Keratinocyte (primary cell): Measurements from ENCODE around the gene RNF34. TPM values are rescaled to one million over a fixed set of nuclear protein-coding genes. Genes with fewer than 3 reads are reported as not detected.

Experiments
- DNase-seq: peaks from one replicate; pipeline ENCODE4 v3.0.0-alpha.2; 2011; ENCODE audit warnings: low read depth, missing footprints, low spot score
- FAIRE-seq: peaks from 2 replicates; lab custom pipeline; 2011; peaks lifted over from hg19 to GRCh38; lab: Jason Lieb, UNC
- H2AFZ ChIP-seq: 2 replicates; pipeline ENCODE4 v1.6.0; 2012; ENCODE audit warnings: low read length, control low read depth, inconsistent platforms; ENCODE audit not compliant: control insufficient read depth
- H3K27ac ChIP-seq: 2 replicates; pipeline ENCODE4 v1.5.1; 2011; ENCODE audit warnings: low read length; ENCODE audit not compliant: control insufficient read depth, insufficient read depth
- H3K27me3 ChIP-seq: 3 replicates; pipeline ENCODE4 v1.6.0; 2011; ENCODE audit warnings: low read length; ENCODE audit not compliant: control insufficient read depth, insufficient read depth; ENCODE audit errors: extremely low read depth
- H3K36me3 ChIP-seq, 2 experiments: 2 replicates in 1 of 2; 3 replicates in 1 of 2; pipeline ENCODE4 v1.5.1; 2011; ENCODE audit warnings: low read length in 2 of 2, mild to moderate bottlenecking in 1 of 2; ENCODE audit not compliant: control insufficient read depth in 2 of 2, insufficient read depth in 2 of 2; ENCODE audit errors: extremely low read depth in 1 of 2
- H3K4me1 ChIP-seq: 3 replicates; pipeline ENCODE4 v1.5.1; 2011; ENCODE audit warnings: low read length; ENCODE audit not compliant: control insufficient read depth, insufficient read depth; ENCODE audit errors: extremely low read depth
- H3K4me2 ChIP-seq: 3 replicates; pipeline ENCODE4 v1.6.0; 2011; ENCODE audit warnings: low read depth, low read length; ENCODE audit not compliant: control insufficient read depth, insufficient read depth; ENCODE audit errors: extremely low read depth
- H3K4me3 ChIP-seq, 3 experiments: fragments of 200-600 bp in 1 of 3; sonication (generic) in 1 of 3; 2 replicates in 2 of 3; 3 replicates in 1 of 3; pipeline ENCODE4 v1.5.1; 2011 to 2016; ENCODE audit warnings: low read length in 3 of 3, mild to moderate bottlenecking in 3 of 3, control low read depth in 2 of 3, inconsistent platforms in 1 of 3, low read depth in 1 of 3, mixed read lengths in 1 of 3, mixed run types in 1 of 3, moderate library complexity in 1 of 3; ENCODE audit not compliant: control insufficient read depth in 2 of 3, insufficient read depth in 2 of 3; ENCODE audit errors: extremely low read depth in 1 of 3
- H3K79me2 ChIP-seq: 2 replicates; pipeline ENCODE4 v1.6.0; 2012; ENCODE audit warnings: low read length; ENCODE audit not compliant: control insufficient read depth, insufficient read depth
- H3K9ac ChIP-seq: 3 replicates; pipeline ENCODE4 v1.6.0; 2011; ENCODE audit warnings: low read length; ENCODE audit not compliant: control insufficient read depth, insufficient read depth; ENCODE audit errors: extremely low read depth
- H3K9me1 ChIP-seq: 3 replicates; pipeline ENCODE4 v1.6.0; 2011; ENCODE audit warnings: low read length; ENCODE audit not compliant: control insufficient read depth, insufficient read depth; ENCODE audit errors: extremely low read depth
- H3K9me3 ChIP-seq: 2 replicates; pipeline ENCODE4 v1.5.1; 2012; ENCODE audit warnings: low read depth, low read length; ENCODE audit not compliant: control insufficient read depth
- H4K20me1 ChIP-seq: 3 replicates; pipeline ENCODE4 v1.6.0; 2011; ENCODE audit warnings: low read length; ENCODE audit not compliant: control insufficient read depth, insufficient read depth; ENCODE audit errors: extremely low read depth
- CTCF ChIP-seq, 3 experiments: IDR thresholded peaks in 1 of 3; conservative IDR thresholded peaks in 1 of 3; optimal IDR thresholded peaks in 1 of 3; 2 replicates in 2 of 3; 3 replicates in 1 of 3; pipeline versions ENCODE3 to v1.5.1; 2011; ENCODE audit warnings: low read length in 3 of 3, mild to moderate bottlenecking in 3 of 3, moderate library complexity in 2 of 3, control low read depth in 1 of 3, inconsistent platforms in 1 of 3; ENCODE audit not compliant: insufficient read depth in 2 of 3; ENCODE audit errors: extremely low read depth in 1 of 3
- EZH2 ChIP-seq: IDR thresholded peaks from one replicate; pipeline ENCODE4 v1.6.1; 2012; ENCODE audit warnings: inconsistent platforms, mild to moderate bottlenecking, low read length, moderate library complexity
- dilution Hi-C: fragments of 300-500 bp; cut with MboI; formaldehyde crosslinking; loops from one replicate; pipeline ENCODE4 v1.7.0; 2020; ENCODE audit warnings: low sequenced_read_pairs; ENCODE audit not compliant: extremely low pct_ligation_motif_present
- polyA plus RNA-seq, 5 experiments: library from polyadenylated mRNA; depleted of rRNA in 3 of 5; stranded (reverse) in 3 of 5; stranded (forward) in 1 of 5; unstranded in 1 of 5; fragments of >200 nt; gene quantifications; 1 replicate in 1 of 5; 2 replicates in 3 of 5; 3 replicates in 1 of 5; pipeline versions ENCODE4 v1.2.1 to v1.2.3, GENCODE V29; 2011 to 2012; ENCODE audit warnings: missing spikeins in 2 of 5, low read depth in 1 of 5, low replicate concordance in 1 of 5

The RNF34 gene
- polyA plus RNA-seq, 1 donor (not counting 4 experiments of a cell fraction or from before 2014, with no cell fraction given) = 39.0 TPM

GRCh38 chr12:121470751-121471150 lies 70.8 kb downstream of the RNF34 start:
- Histone ChIP-seq H4K20me1 (no peaks in the 10 kb centered on the region), H3K27ac (no peak overlapping the region), H3K9me3 (no peaks in the 10 kb centered on the region), H3K27me3 (no peaks in the 10 kb centered on the region), H2AFZ (no peak overlapping the region), H3K9me1 (no peaks in the 10 kb centered on the region), H3K36me3 (no peaks in the 10 kb centered on the region), H3K79me2 (peaks cover 3% of the 10 kb centered on the region), H3K4me1 (peaks cover 4% of the 10 kb centered on the region), H3K9ac (no peak overlapping the region), H3K4me3 (no peak overlapping the region), H3K4me2 (no peak overlapping the region)
- FAIRE-seq (no peak), DNase-seq (no peak)
- dilution Hi-C loops = loop anchor here (5.0 kb wide), 2 partner anchors 33 to 52 kb away; no protein-coding TSS in a partner anchor
- TF ChIP-seq EZH2 = no peak
- TF ChIP-seq CTCF (optimal IDR thresholded peaks at IDR 0.05 in 1 of 3, IDR thresholded peaks at IDR 0.05 in 1 of 3, conservative IDR thresholded peaks at IDR 0.05 in 1 of 3; ENCODE audit: extremely low read depth in 1 of 3, insufficient read depth in 2 of 3, low read length in 3 of 3) = no peak

- dilution Hi-C loops = loop anchor here (5.0 kb wide), 2 partner anchors 35 to 50 kb away; no protein-coding TSS in a partner anchor
- no peaks in the 10 kb centered on the region for H3K27me3 ChIP-seq
- DNase-seq (no peak), FAIRE-seq (no peak)
- H4K20me1 ChIP-seq = no peaks in the 10 kb centered on the region
- H3K36me3 ChIP-seq = no peaks in the 10 kb centered on the region
- H3K4me1 ChIP-seq = no peaks in the 10 kb centered on the region
- H3K27ac ChIP-seq = no peak overlapping the region
- TF ChIP-seq CTCF (optimal IDR thresholded peaks at IDR 0.05 in 1 of 3, IDR thresholded peaks at IDR 0.05 in 1 of 3, conservative IDR thresholded peaks at IDR 0.05 in 1 of 3; ENCODE audit: extremely low read depth in 1 of 3, insufficient read depth in 2 of 3, low read length in 3 of 3) (no peak), EZH2 (no peak)
- no peaks in the 10 kb centered on the region for H3K9me3 ChIP-seq
- no peaks in the 10 kb centered on the region for H3K9me1 ChIP-seq
- H3K79me2 ChIP-seq = no peaks in the 10 kb centered on the region
- H3K4me3 ChIP-seq = no peak overlapping the region
- H3K4me2 ChIP-seq = no peak overlapping the region
- no peak overlapping the region for H2AFZ ChIP-seq
- H3K9ac ChIP-seq = no peak overlapping the region
Observed at GRCh38 chr12:121472150-121472905, 72.4 kb downstream of the RNF34 start.

Other genes starting within 250 kb of the RNF34 start
- 5.1 to 8.6 TPM (median 5.3 TPM) in 3 replicates for gene P2RX4, start 190.0 kb upstream of the RNF34 start, polyA plus RNA-seq
- 18.6 to 25.1 TPM (median 22.9 TPM) in 3 replicates for gene CAMKK2, start 103.4 kb upstream of the RNF34 start, polyA plus RNA-seq
- 109 to 141 TPM (median 115 TPM) in 3 replicates for gene ANAPC5, start 47.7 kb upstream of the RNF34 start, polyA plus RNA-seq
- gene KDM2B, start 180.9 kb downstream of the RNF34 start, polyA plus RNA-seq = 10.0 to 13.9 TPM (median 10.3 TPM) in 3 replicates
- gene ORAI1, start 226.4 kb downstream of the RNF34 start, polyA plus RNA-seq = 17.1 to 29.4 TPM (median 26.4 TPM) in 3 replicates